ENCODE data around the gene IRF4.

Gene IRF4

GRCh38 chr6:382883-383810, 8.4 kb upstream of the IRF4 start:
- no peak for DNase-seq

GRCh38 chr6:383856-384255, 7.7 kb upstream of the IRF4 start:
- DNase-seq = no peak

- DNase-seq = no peak
Observed at GRCh38 chr6:384898-385297, 6.7 kb upstream of the IRF4 start.

GRCh38 chr6:385614-386013, 5.9 kb upstream of the IRF4 start:
- DNase-seq = no peak

- no peak for DNase-seq
Observed at GRCh38 chr6:386688-387266, 4.8 kb upstream of the IRF4 start.

GRCh38 chr6:387293-387741, 4.2 kb upstream of the IRF4 start:
- DNase-seq = no peak

- DNase-seq = no peak
Observed at GRCh38 chr6:388202-388903, 3.2 kb upstream of the IRF4 start.

GRCh38 chr6:389143-389542, 2.4 kb upstream of the IRF4 start:
- DNase-seq = no peak

GRCh38 chr6:389622-390021, 1.9 kb upstream of the IRF4 start:
- DNase-seq = no peak

GRCh38 chr6:390914-391558, 516 bp upstream of the IRF4 start:
- DNase-seq = peak; percentile 57

GRCh38 chr6:392441-393390, 1.2 kb downstream of the IRF4 start:
- peak; percentile 63 for DNase-seq

GRCh38 chr6:393391-394221, 2.1 kb downstream of the IRF4 start:
- peak; percentile 63 for DNase-seq

- DNase-seq = no peak
Observed at GRCh38 chr6:394641-395289, 3.2 kb downstream of the IRF4 start.

- DNase-seq = no peak
Observed at GRCh38 chr6:395432-396125, 4.0 kb downstream of the IRF4 start.

- DNase-seq = no peak
Observed at GRCh38 chr6:396126-396520, 4.6 kb downstream of the IRF4 start.

- DNase-seq = no peak
Observed at GRCh38 chr6:397056-397455, 5.5 kb downstream of the IRF4 start.

GRCh38 chr6:397604-398003, 6.1 kb downstream of the IRF4 start:
- no peak for DNase-seq

- DNase-seq = no peak
Observed at GRCh38 chr6:398065-398464, 6.5 kb downstream of the IRF4 start.

GRCh38 chr6:398558-399078, 7.1 kb downstream of the IRF4 start:
- DNase-seq = peak; percentile 93

Measured in NCI-H69 (cell line).